T-helper 1 cell treated with Interleukin-12 subunit alpha and Interleukin-12 subunit beta and Interleukin-4 antibody, amounts not matched to agents 30 μg/mL and 1 μg/mL, for 36 hours (primary cell): ENCODE results near the gene LAMC1.
"Not testable (repeated sequence)": the region's sequence is repeated elsewhere in the genome, so short reads cannot be mapped to it uniquely, and the experiment has no call there.

ENCODE experiments used
- H3K27ac Mint-ChIP-seq: one replicate; pipeline ENCODE4 v1.8.0; 2021; ENCODE audit warnings: mild to moderate bottlenecking, mixed read lengths
- H3K27me3 Mint-ChIP-seq: one replicate; pipeline ENCODE4 v1.8.0; 2021; ENCODE audit warnings: low read depth, mixed read lengths
- H3K36me3 Mint-ChIP-seq: one replicate; pipeline ENCODE4 v1.8.0; 2021; ENCODE audit warnings: low read depth, mixed read lengths
- H3K4me1 Mint-ChIP-seq: one replicate; pipeline ENCODE4 v1.8.0; 2021; ENCODE audit warnings: low read depth, mixed read lengths
- H3K4me3 Mint-ChIP-seq: one replicate; pipeline ENCODE4 v1.8.0; 2021; ENCODE audit warnings: mild to moderate bottlenecking, moderate library complexity, mixed read lengths
- H3K9me3 Mint-ChIP-seq: one replicate; pipeline ENCODE4 v1.8.0; 2021; ENCODE audit warnings: mixed read lengths

LAMC1 gene

GRCh38 chr1:183043872-183044854 lies 20.9 kb downstream of the LAMC1 start:
- no peaks in the 10 kb centered on the region for H3K4me1 Mint-ChIP-seq

DNA sequence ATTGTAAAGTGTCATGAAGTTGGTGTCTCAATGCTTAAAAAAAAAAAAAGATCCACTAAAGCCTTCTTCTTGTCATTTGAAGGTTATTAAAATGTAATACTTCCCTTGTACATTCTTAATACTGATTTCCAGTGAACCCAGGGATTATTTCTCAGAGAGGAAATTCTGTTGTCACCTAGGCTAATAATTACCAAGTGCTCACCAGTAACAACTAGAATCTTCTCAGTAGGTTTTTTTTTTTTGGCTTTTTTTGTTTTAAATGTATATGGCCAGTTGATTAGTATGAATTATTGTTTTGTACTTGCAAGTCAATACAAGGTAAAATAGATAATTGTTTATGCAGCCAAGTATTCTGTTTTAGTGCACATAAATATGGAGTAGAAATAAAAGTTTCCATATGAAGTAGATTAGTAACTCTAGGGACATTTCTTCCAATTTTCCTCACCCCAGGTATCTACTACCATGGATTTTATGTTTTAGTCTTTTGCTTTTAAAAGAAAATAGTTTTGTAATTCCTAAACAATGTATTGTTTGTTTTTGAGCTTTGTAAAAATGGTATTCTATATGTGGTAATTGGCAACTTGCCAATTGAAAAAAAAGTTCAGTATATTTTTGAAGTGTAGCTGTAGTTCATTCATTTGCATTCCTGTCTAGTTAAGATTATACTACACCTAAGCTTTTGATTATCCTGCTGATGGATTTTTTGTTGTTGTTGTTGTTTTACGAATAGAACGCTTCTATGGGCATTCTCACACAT lies 21.9 kb downstream of the LAMC1 start:
- H3K27me3 Mint-ChIP-seq: peaks cover 76% of the 10 kb centered on the region
- H3K4me1 Mint-ChIP-seq: no peaks in the 10 kb centered on the region
- no peak overlapping the region for H3K4me3 Mint-ChIP-seq
- no peaks in the 10 kb centered on the region for H3K9me3 Mint-ChIP-seq
- no peaks in the 10 kb centered on the region for H3K36me3 Mint-ChIP-seq
- no peak overlapping the region for H3K27ac Mint-ChIP-seq

More at GRCh38 chr1:183043872-183044854, 20.9 kb downstream of the LAMC1 start:
- no peaks in the 10 kb centered on the region for H3K36me3 Mint-ChIP-seq
- no peak overlapping the region for H3K27ac Mint-ChIP-seq
- H3K27me3 Mint-ChIP-seq: peaks cover 80% of the 10 kb centered on the region
- H3K9me3 Mint-ChIP-seq: no peaks in the 10 kb centered on the region
- no peak overlapping the region for H3K4me3 Mint-ChIP-seq

DNA sequence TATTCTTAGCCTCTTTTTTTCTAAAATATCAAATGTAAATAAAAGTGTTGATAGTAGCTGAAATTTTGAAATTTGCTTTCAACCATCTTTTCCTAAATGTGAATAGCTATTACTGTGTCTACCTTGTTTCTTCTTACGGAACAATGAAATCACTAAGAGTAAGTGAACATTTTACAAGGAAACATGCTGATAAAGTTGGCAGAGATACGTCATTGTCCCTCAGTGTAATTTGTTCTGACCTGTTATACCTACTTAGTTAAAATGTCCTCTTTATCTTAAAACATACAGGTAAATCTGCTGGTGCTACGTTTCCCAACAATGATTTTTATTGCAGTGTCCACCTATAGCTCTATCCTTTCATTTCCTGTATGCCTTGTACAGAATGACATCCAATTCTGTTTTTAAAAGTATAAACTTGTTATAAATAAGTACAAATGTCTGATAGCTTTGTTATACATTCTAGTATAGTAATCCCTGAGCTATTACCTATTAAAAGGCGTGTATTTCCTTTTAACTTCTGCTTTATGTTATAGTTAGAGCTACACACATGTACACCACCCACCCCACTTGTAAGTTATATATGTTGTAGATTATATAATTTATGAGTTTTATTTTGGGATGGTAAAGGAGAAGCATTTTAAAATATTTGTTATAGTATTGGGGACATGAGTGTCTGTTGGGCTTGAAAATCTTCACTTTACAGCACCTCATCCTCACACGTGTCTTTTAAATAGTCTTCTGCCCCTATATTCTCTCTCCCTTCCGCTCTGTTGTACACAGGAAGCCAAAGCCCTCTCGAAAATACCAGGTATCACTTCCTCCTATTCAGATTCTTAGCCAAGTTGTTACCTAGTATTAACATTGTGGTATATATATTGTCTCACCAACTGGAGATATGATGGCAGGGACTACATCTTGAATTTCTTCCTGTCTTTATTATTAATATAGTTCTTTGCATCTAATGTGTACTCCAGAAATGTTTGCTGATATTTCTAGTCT lies 25.2 kb downstream of the LAMC1 start:
- Mint-ChIP-seq H3K27me3 (peaks cover 61% of the 10 kb centered on the region), H3K9me3 (no peaks in the 10 kb centered on the region), H3K4me1 (no peaks in the 10 kb centered on the region), H3K36me3 (no peaks in the 10 kb centered on the region), H3K4me3 (no peak overlapping the region), H3K27ac (no peak overlapping the region)

- no peaks in the 10 kb centered on the region for H3K9me3 Mint-ChIP-seq
- H3K4me1 Mint-ChIP-seq: no peaks in the 10 kb centered on the region
- peaks cover 40% of the 10 kb centered on the region for H3K27me3 Mint-ChIP-seq
- no peaks in the 10 kb centered on the region for H3K36me3 Mint-ChIP-seq
- H3K27ac Mint-ChIP-seq: no peak overlapping the region
- H3K4me3 Mint-ChIP-seq: no peak overlapping the region
Measured at GRCh38 chr1:183051546-183051945, 28.3 kb downstream of the LAMC1 start.

- H3K27ac Mint-ChIP-seq: no peak overlapping the region
- no peaks in the 10 kb centered on the region for H3K36me3 Mint-ChIP-seq
- H3K4me3 Mint-ChIP-seq: no peak overlapping the region
- no peaks in the 10 kb centered on the region for H3K4me1 Mint-ChIP-seq
- peaks cover 30% of the 10 kb centered on the region for H3K27me3 Mint-ChIP-seq
- H3K9me3 Mint-ChIP-seq: no peaks in the 10 kb centered on the region
Measured at GRCh38 chr1:183052861-183053260, 29.6 kb downstream of the LAMC1 start.

GRCh38 chr1:183058851-183059502 lies 35.8 kb downstream of the LAMC1 start:
- no peaks in the 10 kb centered on the region for H3K36me3 Mint-ChIP-seq
- H3K9me3 Mint-ChIP-seq: no peaks in the 10 kb centered on the region
- H3K27ac Mint-ChIP-seq: no peak overlapping the region
- no peaks in the 10 kb centered on the region for H3K4me1 Mint-ChIP-seq
- no peak overlapping the region for H3K4me3 Mint-ChIP-seq
- H3K27me3 Mint-ChIP-seq: no peaks in the 10 kb centered on the region

- no peaks in the 10 kb centered on the region for H3K4me1 Mint-ChIP-seq
- no peaks in the 10 kb centered on the region for H3K27me3 Mint-ChIP-seq
- H3K9me3 Mint-ChIP-seq: no peaks in the 10 kb centered on the region
- H3K36me3 Mint-ChIP-seq: no peaks in the 10 kb centered on the region
- no peak overlapping the region for H3K4me3 Mint-ChIP-seq
- H3K27ac Mint-ChIP-seq: no peak overlapping the region
Measured at GRCh38 chr1:183061194-183061593, 38.0 kb downstream of the LAMC1 start.

DNA sequence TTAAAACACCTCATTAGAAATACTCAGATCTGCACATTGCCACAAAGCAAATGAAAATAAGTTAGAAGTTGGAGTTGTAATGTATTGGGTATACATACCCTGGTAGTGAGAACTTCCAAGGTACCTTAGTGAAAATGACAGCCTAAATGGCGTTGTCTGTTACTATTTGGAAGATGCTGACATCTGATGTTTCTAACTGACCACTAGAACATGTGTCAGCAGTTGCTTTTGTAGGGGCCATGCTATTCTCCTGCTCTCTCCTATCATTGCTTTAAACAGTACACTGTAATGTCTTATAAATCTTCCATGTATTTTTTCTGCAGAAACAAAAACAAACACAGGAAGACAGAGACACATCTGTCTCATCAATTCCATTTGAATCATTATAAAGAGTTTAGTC lies 40.1 kb downstream of the LAMC1 start:
- no peaks in the 10 kb centered on the region for H3K9me3 Mint-ChIP-seq
- no peaks in the 10 kb centered on the region for H3K36me3 Mint-ChIP-seq
- H3K4me3 Mint-ChIP-seq: no peak overlapping the region
- H3K27me3 Mint-ChIP-seq: peaks cover 4% of the 10 kb centered on the region
- no peak overlapping the region for H3K27ac Mint-ChIP-seq
- no peaks in the 10 kb centered on the region for H3K4me1 Mint-ChIP-seq

DNA sequence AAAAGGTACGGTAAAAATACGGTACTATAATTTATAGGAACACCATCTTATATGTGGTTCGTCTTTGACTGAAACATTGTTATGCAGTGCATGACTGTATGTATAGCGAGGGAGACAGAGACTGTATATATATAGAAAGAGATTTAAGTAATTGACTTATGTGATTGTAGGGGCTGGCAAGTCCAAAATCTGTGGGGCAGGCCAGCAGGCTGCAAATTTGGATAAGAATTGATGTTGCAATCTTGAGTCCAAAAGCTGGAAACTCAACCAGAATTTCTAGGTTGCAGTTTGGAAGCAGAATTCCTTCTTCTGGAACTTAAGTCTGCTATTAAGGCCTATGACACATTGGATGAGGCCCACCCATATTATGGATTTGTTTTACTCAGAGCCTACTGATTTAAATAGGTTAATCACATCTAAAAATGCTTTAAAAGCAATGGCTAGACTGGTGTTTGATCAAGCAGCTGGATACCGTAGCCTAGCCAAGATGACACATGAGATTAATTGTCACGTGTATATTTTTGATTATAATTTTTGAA lies 42.0 kb downstream of the LAMC1 start:
- H3K9me3 Mint-ChIP-seq: no peaks in the 10 kb centered on the region

GRCh38 chr1:183066432-183066831 lies 43.2 kb downstream of the LAMC1 start:
- not testable (repeated sequence) for H3K4me3 Mint-ChIP-seq, H3K27ac Mint-ChIP-seq, H3K27me3 Mint-ChIP-seq, H3K4me1 Mint-ChIP-seq, H3K9me3 Mint-ChIP-seq, H3K36me3 Mint-ChIP-seq

More for the DNA sequence above, 42.0 kb downstream of the LAMC1 start:
- Mint-ChIP-seq H3K4me1 (no peaks in the 10 kb centered on the region), H3K27me3 (peaks cover 4% of the 10 kb centered on the region), H3K36me3 (no peaks in the 10 kb centered on the region), H3K4me3 (no peak overlapping the region), H3K27ac (no peak overlapping the region)

GRCh38 chr1:183069562-183070216 lies 46.5 kb downstream of the LAMC1 start:
- H3K27me3 Mint-ChIP-seq: peaks cover 4% of the 10 kb centered on the region
- no peak overlapping the region for H3K4me3 Mint-ChIP-seq
- no peaks in the 10 kb centered on the region for H3K9me3 Mint-ChIP-seq
- no peaks in the 10 kb centered on the region for H3K36me3 Mint-ChIP-seq
- no peak overlapping the region for H3K27ac Mint-ChIP-seq
- H3K4me1 Mint-ChIP-seq: no peaks in the 10 kb centered on the region

GRCh38 chr1:183070234-183070922 lies 47.2 kb downstream of the LAMC1 start:
- peaks cover 4% of the 10 kb centered on the region for H3K27me3 Mint-ChIP-seq
- H3K4me3 Mint-ChIP-seq: no peak overlapping the region
- H3K36me3 Mint-ChIP-seq: no peaks in the 10 kb centered on the region
- no peaks in the 10 kb centered on the region for H3K4me1 Mint-ChIP-seq
- H3K27ac Mint-ChIP-seq: no peak overlapping the region
- no peaks in the 10 kb centered on the region for H3K9me3 Mint-ChIP-seq
